Measurements from ENCODE around the gene SERPINE2.

SERPINE2 gene, protein sequence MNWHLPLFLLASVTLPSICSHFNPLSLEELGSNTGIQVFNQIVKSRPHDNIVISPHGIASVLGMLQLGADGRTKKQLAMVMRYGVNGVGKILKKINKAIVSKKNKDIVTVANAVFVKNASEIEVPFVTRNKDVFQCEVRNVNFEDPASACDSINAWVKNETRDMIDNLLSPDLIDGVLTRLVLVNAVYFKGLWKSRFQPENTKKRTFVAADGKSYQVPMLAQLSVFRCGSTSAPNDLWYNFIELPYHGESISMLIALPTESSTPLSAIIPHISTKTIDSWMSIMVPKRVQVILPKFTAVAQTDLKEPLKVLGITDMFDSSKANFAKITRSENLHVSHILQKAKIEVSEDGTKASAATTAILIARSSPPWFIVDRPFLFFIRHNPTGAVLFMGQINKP

DNA sequence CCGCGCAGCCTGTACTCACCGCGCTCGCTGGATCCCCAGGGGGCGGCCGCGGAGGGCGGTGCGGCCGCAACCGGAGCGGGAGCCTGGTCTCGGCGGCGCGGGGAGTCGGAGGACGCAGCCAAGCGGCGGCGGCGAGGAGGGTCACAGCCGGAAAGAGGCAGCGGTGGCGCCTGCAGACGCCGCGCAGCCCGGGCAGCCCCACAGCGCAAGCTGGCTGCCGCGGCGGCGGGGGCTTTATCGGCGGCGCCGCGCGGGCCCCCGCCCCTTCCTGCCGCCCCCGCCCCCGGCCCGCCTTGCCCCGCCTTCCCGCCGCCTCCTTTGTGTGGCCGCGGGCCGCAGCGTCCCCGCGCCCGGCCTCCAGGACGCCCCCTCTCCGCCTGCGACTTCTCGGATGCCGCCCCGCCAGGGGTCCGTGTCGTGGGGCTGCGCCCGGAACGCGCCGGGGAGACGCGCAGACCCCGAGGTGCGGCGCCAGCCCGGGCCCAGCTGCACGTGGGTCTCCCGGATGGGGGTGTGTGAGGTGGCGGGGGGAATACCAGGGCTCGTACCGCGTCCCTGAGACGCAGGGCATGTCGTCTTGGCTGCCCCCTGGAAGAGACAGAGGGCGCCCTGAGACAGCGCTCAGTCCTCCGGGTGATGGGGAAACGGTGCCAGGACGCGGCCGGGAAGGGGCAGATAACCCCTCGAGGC lies at the start of gene SERPINE2:
SERPINE2 (minus strand) TSS at position 207 of the 690 bp plus-strand sequence. CDS start 37,386 bp downstream, outside the sequence.
- DNase-seq (ENCODE audit: low read depth) = peak; percentile 79

DNA sequence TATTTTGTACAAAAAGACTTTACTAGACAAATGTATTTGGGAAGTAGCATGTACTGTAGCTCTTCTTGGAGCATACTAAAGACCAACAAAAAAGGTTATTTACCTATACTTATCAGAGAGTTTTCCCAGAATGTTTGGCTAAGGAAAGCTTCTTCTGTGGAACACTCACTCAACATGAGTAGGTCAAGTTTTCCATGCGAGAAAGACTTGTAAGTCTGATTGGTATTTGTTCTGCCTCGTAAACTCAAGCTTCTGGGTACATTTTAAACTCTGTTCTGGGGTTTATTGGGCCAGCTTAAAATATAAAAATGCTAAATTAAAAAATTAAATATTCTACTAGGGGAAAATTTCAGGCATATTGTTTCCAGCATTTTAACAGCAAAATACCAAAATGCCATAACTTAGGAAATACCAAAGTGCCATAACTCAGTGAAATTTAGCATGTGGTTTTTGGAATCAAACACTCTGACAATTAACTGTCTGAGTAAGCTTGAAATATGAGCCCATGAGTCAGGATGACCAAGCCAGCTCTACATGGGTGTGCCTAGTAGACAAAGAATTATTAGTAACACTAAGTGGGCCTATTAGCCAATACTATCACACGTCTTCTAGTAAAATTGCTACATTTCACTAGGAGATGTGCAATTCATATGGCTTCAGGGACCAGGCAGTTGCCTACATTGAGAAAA lies 47.3 kb upstream of the SERPINE2 start:
- DNase-seq (ENCODE audit: low read depth) = peak; percentile 96

DNA sequence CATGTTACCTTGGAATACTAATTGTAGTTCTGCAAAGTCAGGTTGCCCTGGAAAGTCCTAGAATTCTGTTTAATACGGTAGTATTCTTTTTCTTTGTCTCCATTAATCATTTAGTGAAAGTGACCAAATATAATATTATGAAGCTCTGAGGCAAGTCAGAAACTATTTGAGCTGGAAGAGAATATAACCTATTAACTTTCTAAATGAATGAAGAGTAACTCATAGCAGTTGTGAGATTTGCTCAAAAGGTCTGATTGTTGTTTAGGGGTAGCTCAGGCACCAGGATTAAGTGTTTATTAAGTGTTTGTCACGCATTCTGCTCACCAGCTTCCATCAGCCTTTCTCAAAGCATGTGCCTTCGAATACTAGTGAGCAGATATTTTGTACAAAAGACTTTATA lies 46.7 kb upstream of the SERPINE2 start:
- DNase-seq (ENCODE audit: low read depth) = peak; percentile 9

DNA sequence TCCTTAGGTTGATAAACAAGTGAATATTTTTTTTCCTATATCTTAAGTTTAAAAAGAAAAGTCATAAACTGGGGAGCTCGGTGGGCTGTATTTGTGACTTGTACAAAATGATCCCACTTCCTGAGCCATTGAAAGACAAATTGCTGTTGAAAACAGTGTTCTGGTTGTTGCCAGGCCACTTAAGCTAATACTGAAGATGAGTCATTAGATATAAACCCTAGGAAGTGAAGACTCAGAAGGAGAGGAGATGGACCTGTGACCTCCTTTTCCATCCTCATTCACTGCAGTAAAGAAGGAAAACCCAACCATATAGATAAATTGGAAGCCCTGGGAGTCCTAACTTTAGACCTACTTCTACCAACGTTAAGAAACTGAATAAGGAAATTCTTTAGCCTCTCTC lies 46.2 kb upstream of the SERPINE2 start:
- peak; percentile 81 for DNase-seq (ENCODE audit: low read depth)

DNA sequence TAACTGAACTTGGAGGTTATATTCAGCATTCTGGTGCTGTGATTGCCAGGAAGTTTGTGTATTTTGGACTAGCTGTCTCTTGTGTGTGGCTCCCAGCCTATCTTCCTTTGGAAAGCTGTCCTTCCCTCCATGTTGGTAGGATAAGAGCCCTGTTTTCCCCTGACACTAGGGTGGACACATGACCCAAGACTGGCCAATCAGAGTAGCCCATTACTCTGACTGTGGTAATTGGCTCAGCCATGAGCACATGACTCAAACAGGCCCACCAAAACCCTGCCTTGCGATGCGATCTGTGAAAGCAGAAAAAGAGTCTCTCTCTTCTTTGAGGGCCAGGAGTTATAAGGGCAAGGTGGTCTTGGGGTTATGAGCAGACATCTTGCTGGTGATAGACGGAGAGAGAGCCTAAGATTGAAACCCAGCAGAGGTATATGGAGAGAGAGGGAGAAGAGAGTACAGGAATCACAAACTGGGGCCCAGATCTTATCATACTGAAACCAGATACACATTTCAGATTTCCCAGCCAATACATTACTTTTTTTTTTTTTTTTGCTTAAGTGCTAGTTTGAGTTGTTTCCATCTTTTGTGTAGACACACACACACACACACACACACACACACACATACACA lies 45.3 kb upstream of the SERPINE2 start:
- no peak for DNase-seq (ENCODE audit: low read depth)

DNA sequence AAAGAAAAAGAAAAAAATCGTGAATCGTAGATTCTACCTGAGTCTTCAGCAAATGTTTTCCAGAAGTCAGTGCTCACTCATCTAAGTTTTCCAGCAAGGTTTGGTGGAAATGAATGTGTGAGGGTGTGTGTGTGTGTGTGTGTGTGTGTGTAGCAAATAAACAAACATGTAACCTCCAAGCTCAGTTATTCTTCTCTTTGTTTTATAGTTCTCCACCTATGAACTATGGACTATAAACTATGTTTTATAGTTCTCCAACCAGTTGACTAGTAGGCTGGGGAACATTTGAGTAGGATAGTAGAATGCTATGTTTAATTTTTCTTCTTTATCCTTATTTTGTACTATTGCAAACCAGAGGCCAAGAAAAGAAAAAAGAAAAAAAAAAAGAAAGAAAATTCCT lies 44.6 kb upstream of the SERPINE2 start:
- DNase-seq (ENCODE audit: low read depth) = no peak

DNA sequence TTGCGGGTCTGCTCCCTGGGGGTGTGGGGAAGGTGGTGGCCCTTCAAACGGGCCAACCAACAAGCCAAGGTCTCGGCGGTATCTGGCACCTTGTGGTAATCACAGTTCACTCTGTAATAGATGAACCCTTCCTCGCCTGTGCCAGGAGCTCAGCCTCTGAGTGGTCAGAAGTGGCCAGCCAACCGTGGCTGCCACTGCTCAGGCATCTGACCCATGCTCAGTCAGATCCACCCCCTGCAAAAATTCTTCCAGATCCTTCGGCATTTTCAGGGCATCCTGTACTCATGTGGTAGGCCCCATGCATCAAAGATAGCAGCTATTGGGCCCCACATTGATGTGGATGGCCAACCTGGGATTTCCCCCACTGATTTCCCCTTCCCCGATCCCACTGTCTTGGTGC lies 39.6 kb upstream of the SERPINE2 start:
- DNase-seq (ENCODE audit: low read depth) = no peak

DNA sequence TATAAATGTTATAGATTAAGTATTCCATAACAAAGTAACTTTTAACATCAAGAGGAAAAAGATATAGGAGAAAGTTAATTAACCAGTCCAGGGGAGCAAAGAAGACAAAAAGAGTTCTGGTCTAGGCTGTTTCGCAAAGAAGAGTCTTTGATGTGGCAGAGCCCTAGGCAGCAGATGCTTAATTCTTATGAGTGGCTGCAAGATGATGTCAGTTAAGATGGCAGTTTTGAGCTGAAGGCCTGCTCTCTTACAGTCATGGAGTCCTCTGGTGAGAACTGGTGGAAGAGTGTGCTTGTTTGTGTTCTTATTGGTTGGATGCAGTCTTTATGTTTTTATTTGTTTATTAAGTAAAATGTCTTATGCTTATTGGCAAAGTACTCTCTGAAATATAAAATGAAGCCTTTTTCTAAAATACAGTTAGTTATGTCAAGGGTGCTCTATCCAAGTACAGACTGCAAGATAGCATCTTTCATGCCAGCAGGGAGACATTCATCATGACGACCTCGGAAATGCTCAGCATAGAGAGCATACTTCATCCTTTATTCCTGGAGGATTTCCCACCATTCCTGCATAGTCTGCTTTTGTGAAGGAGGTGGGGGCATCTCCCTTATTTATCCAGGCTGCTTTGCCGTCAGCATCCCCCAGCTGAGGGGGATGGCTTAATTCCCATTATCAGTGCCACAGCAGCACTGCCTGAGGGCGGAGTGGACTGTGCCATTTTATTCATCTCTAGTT lies 38.9 kb upstream of the SERPINE2 start:
- DNase-seq (ENCODE audit: low read depth) = peak; percentile 61

DNA sequence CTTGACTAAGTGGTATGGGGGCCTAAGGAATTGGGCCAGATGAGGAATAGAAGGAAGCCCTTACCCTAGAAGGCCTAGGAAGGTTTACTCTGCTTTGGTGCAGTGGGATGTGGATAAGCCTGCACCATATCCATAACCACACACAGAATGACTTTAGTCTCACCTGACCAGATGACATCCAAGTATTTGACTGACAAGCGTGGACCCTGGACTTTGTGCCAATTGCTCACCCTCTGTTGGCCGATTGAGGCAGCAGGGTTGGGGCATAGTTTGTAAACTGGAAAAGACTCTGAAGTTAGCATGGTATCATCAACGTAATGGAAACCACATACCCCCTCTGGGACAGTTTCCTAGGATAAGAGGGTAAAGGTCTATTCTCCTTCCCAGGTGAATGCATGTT lies 36.5 kb upstream of the SERPINE2 start:
- no peak for DNase-seq (ENCODE audit: low read depth)

DNA sequence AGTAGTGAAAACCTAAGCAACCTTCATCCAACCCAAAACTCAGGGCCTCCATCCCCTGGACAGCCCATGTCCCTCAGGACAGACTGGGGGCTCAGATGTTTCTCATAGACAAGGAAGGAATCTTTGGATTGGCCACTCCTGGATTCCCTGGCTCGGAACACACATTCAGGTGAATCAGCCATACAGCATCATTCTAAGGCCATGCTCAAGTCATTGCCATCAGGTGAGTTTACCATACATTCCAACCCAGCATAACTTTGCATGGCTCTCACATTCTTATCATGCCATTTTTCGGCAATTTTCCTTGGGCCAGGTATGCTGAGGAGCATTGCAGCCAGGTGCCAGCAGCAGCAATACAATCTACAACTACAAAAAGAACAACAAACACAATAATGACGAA lies 34.6 kb upstream of the SERPINE2 start:
- DNase-seq (ENCODE audit: low read depth) = no peak

DNA sequence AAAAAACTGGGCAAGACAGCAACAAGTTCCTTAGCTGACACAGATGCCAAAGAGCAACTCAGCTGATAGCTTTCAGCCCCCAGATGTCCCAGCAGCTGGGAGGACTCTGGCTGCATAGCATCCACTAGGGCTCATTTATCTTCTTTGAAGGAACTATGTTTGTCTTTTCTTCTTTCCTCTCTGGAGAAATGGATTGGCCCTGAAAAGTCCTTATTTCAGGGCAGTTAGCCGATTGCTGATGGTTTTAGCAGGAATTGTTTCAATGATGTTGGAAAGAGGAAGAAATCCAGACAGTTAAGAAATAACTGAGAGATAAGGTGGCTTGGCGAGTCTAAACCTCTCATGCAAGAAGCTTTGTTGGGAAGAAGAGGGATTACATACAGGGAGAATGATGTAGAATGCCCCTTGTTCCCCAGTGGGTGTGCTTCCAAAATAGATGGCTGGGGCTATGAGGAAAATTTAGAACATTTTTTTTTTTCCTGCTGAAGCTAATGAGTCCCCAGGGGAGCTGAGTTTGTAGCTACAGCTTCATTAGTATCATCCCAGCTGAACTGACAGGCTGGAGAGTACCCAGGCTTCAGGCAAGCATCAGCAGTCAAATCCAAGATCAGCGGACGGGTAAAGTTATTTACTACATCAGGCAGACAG lies 33.6 kb upstream of the SERPINE2 start:
- DNase-seq (ENCODE audit: low read depth) = no peak

DNA sequence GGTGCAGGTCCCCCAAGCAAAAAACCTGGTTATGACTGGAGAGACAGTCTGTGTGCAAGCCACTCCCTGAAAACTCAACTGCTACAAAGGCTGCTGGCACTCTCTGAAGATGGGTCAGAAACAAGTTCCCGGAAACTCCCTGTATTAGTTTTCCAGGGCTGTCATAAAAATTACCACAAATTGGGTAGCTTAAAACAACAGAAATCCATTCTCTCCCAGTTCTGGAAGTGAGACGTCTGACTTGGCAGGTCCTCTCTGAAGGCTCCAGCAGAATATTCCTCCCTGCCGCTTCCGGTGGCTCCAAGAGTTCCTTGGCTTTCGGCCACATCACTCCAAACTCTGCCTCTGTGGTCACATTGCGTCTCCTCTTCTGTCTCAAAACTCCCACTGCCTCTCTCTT lies 30.1 kb upstream of the SERPINE2 start:
- peak; percentile 48 for DNase-seq (ENCODE audit: low read depth)

DNA sequence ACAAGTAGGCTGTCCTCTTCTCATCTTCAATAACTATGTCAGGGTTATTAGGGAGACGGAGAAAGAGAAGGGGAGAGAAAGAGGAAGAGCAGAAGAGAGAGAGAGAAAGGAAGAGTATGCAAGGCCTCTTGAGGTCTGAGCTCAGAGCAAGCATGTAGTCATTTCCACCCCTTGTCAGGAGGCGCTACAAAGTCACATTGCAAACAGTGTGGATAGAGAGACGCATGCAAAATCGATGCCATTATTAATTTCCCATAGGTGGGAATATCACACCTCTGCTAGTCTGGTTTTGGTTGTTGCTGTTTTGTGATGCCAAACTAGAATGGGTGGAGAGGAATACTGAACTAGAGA lies 24.2 kb upstream of the SERPINE2 start:
- DNase-seq (ENCODE audit: low read depth) = no peak

DNA sequence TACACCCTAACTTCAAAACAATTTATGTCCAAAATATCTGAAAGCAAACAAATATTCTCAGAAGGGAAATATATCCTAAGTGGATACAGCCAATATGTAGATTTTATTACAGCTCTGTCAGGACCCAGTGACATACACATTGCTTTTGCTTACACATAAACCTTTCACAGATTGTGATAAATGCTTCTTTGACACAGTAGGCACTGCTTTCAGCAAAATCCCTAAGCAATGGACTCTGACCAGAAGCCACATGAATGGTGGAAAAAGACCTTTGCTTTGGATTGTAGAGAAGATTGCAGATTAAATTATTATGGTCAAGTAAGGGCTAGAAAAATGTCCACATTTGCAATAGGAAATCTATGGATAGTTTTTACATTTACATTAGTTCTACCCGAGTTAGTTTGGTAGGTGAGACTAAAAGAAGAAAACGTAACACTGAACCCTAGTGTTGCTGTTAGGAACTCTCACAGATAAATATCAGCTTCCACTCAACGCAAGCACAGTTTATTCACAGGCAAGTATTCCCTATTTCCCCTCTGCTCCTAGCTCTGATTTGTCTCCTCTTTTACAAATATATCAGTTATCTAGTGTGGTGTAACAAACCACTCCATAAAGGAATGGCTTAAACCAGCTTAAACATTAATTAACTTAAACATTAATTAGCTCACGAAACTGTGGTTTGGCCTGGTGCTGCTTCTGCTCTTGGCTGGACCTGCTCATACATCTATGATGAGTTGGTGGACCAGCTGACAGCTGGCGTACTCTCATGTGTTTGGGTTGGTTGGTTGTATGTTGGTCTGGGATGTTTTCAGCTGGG lies 23.6 kb upstream of the SERPINE2 start:
- DNase-seq (ENCODE audit: low read depth) = no peak

DNA sequence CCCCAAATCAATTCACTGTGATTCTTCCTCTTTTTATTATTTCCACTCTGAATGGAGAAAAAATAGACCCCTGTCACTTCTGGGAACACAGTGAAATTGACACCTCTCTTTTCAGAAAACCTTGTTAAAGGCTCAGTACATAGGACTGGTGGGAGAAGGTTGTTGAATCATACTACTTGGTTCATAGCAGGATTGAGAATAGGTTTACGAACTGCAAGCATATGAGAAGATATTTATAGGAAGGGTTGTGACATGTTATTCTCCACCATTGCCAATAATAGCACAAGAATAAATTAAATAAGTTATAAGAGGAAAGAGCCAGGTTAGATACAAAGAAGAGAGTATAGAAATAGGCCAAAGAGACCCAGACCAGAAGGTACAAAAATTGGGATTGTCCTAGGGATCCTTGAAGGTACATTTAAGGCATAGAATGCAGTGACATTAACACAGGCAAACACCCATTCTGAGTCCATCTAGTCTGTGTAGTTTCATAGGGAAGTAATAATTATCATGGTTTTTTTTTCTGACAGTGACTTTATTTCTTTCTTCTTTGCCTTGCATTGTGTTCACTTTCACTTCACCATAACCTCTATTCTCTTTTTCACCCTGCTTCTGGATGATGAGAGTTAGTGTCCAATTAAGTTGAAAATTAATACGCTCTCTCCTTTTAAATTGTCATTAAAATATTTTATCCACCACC lies 21.8 kb upstream of the SERPINE2 start:
- no peak for DNase-seq (ENCODE audit: low read depth)

DNA sequence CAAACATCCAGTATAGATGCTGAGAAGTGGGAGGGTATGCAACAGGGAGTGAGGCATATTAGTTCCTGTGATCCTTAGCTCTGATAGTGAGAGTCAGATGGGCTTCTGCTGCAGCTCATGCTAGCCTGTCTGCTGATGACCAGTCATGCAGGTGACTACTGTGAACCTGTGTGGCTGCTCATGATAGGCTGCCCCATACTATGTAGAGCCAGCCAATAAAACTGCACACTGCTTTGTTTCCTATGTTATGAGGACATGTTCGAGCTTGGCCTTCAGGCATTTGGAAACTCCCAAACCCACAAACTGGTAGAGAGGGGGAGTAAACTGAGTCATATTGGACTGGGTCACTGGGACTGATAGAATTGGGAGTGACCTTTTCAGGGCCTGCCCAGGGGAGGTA lies 20.1 kb upstream of the SERPINE2 start:
- DNase-seq (ENCODE audit: low read depth) = no peak

DNA sequence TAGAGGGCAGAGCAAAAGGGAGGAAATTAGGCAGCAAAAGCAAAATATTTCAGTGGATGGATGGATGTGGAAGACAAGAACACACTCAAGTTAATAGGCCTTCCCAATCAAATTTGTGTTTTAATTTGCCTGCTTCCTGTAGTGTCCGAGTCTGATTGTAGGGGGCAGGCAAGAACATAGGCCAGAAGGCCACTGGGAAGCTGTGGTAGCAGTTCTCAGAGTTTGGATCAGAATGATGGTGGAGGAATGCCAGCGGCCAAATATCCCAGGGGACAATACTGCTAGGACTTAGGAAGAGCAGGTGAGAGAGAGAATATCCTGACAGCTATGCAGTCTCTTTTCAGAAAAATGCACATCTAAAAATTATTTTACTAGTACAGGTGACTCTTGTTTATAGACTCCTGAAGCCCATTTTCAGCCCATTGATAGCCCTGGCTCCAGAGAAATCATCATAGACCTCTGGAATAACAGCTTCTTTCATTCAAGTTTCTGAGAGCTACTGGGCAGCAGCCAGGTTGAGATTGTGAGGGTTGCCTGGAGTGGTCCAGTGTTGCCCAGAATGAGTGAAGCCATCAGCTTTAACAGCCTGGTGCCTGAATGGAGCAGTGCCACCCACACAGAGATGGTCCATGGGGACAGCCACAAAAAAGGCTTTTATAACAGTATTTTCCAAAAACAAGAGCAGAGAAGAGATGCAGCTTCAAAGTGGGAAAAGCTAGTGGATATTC lies 19.1 kb upstream of the SERPINE2 start:
- no peak for DNase-seq (ENCODE audit: low read depth)

DNA sequence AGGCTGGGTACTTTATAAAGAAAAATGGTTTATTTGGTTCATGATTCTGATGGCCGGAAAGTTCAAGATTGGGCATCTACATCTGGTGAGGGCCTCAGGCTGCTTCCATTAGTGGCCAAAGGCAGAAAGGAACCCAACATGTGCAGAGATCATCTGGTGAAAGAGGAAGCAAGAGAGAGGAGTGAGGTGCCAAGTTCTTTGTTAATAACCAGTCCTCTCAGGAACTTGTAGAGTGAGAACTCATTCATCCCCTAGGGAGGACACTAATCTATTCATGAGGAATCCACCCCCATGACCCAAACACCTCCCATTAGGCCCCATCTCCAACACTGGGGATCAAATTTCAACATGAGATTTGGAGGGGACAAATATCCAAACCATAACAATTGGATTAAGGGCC lies 17.8 kb upstream of the SERPINE2 start:
- no peak for DNase-seq (ENCODE audit: low read depth)

DNA sequence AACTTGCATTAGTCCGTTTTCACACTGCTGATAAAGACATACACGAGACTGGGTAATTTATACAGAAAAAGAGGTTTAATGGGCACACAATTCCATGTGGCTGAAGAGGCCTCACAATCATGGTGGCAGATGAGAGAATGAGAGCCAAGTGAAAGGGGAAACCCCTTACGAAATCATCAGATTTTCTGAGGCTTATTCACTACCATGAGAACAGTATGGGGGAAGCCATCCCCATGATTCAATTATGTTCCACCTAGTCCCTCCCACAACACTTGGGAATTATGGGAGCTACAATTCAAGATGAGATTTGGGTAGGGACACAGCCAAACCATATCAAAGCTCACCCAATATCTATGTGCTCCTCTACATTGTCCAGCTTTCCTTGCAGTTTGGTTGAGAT lies 16.0 kb upstream of the SERPINE2 start:
- DNase-seq (ENCODE audit: low read depth) = peak; percentile 15
